Astrocyte of the cerebellum (primary cell): Measurements from ENCODE around the gene RBFOX1.

ENCODE experiments used
- DNase-seq: peaks from one replicate; pipeline ENCODE4 v3.0.0-alpha.2; 2011; ENCODE audit warnings: low read depth
- H3K4me3 ChIP-seq: 2 replicates; pipeline ENCODE4 v1.5.1; 2011; ENCODE audit warnings: mild to moderate bottlenecking, low read depth, low read length, moderate library complexity
- CTCF ChIP-seq: IDR thresholded peaks from 2 replicates; pipeline ENCODE4 v1.5.1; 2012; ENCODE audit warnings: low read length, low read depth, moderate library complexity, mild to moderate bottlenecking; ENCODE audit errors: missing control alignments
- in situ Hi-C: cut with HindIII; loops from 2 replicates; pipeline ENCODE4 v1.10.0; 2017; ENCODE audit warnings: low sequenced_read_pairs

The RBFOX1 gene

DNA sequence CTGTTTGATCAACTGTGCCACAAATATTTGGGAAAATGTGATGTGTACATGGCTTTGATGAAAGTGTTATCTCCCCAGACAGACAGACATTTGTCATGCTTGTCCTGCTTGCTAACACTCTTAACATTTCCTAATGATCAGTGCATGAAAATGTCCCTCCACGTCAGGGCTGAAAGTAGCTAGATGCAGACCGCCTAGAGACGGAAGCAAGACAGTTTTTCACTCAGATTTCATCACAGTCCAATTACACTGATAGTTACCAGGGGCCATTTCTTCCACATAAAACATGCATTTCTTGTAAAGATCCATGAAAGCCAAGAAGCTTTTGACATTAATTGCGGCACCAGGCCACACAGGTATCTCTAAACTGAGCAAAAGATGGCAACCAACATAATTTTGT is 347.7 kb downstream of the RBFOX1 start:
- no peak overlapping the region for H3K4me3 ChIP-seq
- in situ Hi-C loops, result no loop called here
- TF ChIP-seq CTCF, result no peak
- no peak for DNase-seq

DNA sequence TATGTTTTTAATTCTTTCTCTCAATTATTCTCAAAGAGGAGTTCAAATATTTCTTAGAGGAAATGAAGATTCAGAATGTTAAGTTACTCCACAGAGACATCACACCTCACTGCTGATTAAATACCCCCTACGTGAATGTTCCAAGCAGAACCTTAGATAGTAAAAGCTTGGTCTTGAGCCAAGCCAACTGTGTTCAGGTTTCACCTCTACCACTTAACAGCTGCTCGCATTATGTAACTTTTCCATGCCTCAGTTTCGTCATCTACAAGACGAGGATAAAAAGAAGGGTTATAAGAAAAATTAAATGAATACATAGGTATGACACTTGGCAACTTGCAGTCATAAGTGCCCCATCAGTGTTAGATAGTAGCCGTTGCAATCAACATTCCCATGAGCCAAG is 356.2 kb downstream of the RBFOX1 start:
- H3K4me3 ChIP-seq, result no peak overlapping the region
- in situ Hi-C loops, result loop anchor here (5.0 kb wide), 1 partner anchor 53 kb away; no protein-coding TSS in a partner anchor
- no peak for DNase-seq
- TF ChIP-seq CTCF, result no peak

DNA sequence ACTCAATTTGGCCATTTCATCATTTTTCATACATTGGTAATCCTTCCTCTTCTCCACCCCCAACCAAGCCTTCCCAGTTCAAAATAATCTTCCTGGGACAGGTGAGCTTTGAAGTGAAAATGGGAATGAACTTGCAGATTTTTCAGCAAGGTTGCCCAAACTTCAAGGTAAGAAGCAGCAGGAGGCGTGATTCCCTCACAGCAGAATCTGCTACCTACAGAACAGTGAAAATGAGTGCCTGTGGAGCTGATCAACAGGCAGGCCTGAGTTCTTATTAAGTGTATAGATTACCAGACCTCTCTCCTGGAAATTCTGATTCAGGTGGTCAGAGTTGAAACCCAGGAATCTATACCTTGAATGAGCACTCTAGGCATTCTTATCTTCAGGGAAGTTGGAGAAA is 356.6 kb downstream of the RBFOX1 start:
- DNase-seq, result no peak
- TF ChIP-seq CTCF, result no peak
- in situ Hi-C loops, result loop anchor here (5.0 kb wide), 1 partner anchor 53 kb away; no protein-coding TSS in a partner anchor

DNA sequence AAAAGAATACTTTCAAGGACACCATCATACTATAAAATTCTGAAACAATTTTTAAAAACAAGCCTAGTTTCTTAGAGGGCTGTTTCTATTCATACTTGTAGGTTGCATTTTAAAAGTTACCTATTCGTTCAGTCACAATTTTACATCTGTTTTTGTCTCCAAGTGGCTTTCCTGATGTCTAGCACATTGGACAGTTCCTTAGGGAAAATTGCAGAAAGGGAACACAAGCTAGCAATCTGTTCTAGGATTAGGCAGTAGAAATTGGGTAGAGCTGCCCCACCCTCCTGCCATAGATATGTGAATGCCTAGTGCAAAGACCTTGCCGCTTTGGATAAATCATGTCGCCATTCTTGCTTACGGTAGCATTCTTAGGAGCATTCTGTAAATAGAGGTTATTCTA is 358.9 kb downstream of the RBFOX1 start:
- in situ Hi-C loops, result no loop called here

More for the DNA sequence above, 356.6 kb downstream of the RBFOX1 start:
- no peak overlapping the region for H3K4me3 ChIP-seq

GRCh38 chr16:7703672-7704071 is 371.0 kb downstream of the RBFOX1 start:
- no peak for TF ChIP-seq CTCF
- no peak for DNase-seq
- H3K4me3 ChIP-seq, result no peak overlapping the region
- in situ Hi-C loops, result no loop called here

More for the DNA sequence above, 358.9 kb downstream of the RBFOX1 start:
- no peak for TF ChIP-seq CTCF
- no peak for DNase-seq
- H3K4me3 ChIP-seq, result no peak overlapping the region

DNA sequence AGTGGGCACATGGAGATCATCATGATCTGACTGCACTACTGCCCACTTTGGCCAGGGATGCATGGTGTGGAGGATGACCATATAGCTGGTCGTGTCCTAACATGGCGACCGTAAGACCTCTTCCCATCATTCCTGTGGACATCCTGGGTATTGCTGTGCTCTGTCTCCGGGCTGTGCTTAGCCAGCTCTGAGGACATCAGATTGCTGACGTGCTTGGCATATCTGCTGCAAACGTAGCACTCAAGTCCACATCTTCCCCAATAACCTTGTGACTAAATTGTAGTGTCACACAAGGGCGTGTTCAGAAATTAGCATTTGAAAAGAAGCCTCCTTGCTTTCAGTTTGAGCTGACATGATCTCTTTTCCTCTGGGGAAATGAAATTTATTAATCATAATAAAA is 373.2 kb downstream of the RBFOX1 start:
- TF ChIP-seq CTCF, result no peak
- no peak for DNase-seq
- in situ Hi-C loops, result no loop called here

GRCh38 chr16:7709186-7709585 is 376.5 kb downstream of the RBFOX1 start:
- in situ Hi-C loops, result no loop called here

More for the DNA sequence above, 373.2 kb downstream of the RBFOX1 start:
- no peak overlapping the region for H3K4me3 ChIP-seq

More at GRCh38 chr16:7709186-7709585, 376.5 kb downstream of the RBFOX1 start:
- TF ChIP-seq CTCF, result no peak
- no peak overlapping the region for H3K4me3 ChIP-seq
- DNase-seq, result no peak
